OCI-LY1 (cell line): Measurements from ENCODE around the gene IL5RA.

Experiments
- H2AFZ ChIP-seq: fragments of 200-600 bp; sonication (generic), shearing (Covaris generic); 2 replicates; pipeline ENCODE4 v1.6.0; 2014; ENCODE audit warnings: antibody characterized with exemption, mild to moderate bottlenecking, low read length
- H3F3A ChIP-seq: fragments of 200-600 bp; sonication (generic), shearing (Covaris generic); 2 replicates; pipeline ENCODE4 v1.6.0; 2014; ENCODE audit warnings: mild to moderate bottlenecking, antibody characterized with exemption, low read length, moderate library complexity; ENCODE audit not compliant: insufficient read depth
- H3K27ac ChIP-seq: fragments of 200-600 bp; sonication (generic); 2 replicates; pipeline ENCODE4 v1.5.1; 2014; ENCODE audit warnings: low read length, mixed run types, mild to moderate bottlenecking, low read depth; ENCODE audit not compliant: poor library complexity, severe bottlenecking
- H3K27me3 ChIP-seq: fragments of 200-600 bp; sonication (generic); 2 replicates; pipeline ENCODE4 v1.6.0; 2014; ENCODE audit warnings: antibody characterized with exemption, mild to moderate bottlenecking, low read length, moderate library complexity; ENCODE audit not compliant: insufficient read depth
- H3K36me3 ChIP-seq: fragments of 200-600 bp; sonication (generic); 2 replicates; pipeline ENCODE4 v1.6.1; 2014; ENCODE audit warnings: mild to moderate bottlenecking, antibody characterized with exemption, low read length, moderate library complexity, mixed read lengths; ENCODE audit not compliant: insufficient read depth
- H3K4me1 ChIP-seq: fragments of 200-600 bp; sonication (generic); 2 replicates; pipeline ENCODE4 v1.5.1; 2014; ENCODE audit warnings: mild to moderate bottlenecking, low read length, moderate library complexity; ENCODE audit not compliant: insufficient read depth, severe bottlenecking
- H3K4me2 ChIP-seq: fragments of 200-600 bp; sonication (generic), shearing (Covaris generic); 2 replicates; pipeline ENCODE4 v1.6.1; 2014; ENCODE audit warnings: low read length
- H3K4me3 ChIP-seq: fragments of 200-600 bp; sonication (generic); 2 replicates; pipeline ENCODE4 v1.5.1; 2014; ENCODE audit warnings: low read length, low read depth, mild to moderate bottlenecking, mixed read lengths; ENCODE audit not compliant: poor library complexity, severe bottlenecking
- H3K79me2 ChIP-seq: fragments of 200-600 bp; shearing (Covaris generic); 2 replicates; pipeline ENCODE4 v1.6.1; 2016; ENCODE audit warnings: mixed run types, low read length, mixed read lengths; ENCODE audit not compliant: insufficient read depth
- H3K9ac ChIP-seq: fragments of 200-600 bp; sonication (generic), shearing (Covaris generic); 2 replicates; pipeline ENCODE4 v1.6.1; 2014; ENCODE audit warnings: mild to moderate bottlenecking, low read length, mixed read lengths
- H3K9me2 ChIP-seq: fragments of 200-600 bp; sonication (generic), shearing (Covaris generic); 2 replicates; pipeline ENCODE4 v1.6.1; 2014; ENCODE audit warnings: low read depth, mild to moderate bottlenecking, low read length, mixed read lengths
- H3K9me3 ChIP-seq: fragments of 200-600 bp; shearing (Covaris generic); 2 replicates; pipeline ENCODE4 v1.6.1; 2014; ENCODE audit warnings: low read length, mixed read lengths
- H4K20me1 ChIP-seq: fragments of 200-600 bp; sonication (generic), shearing (Covaris generic); 2 replicates; pipeline ENCODE4 v1.6.0; 2016; ENCODE audit warnings: mild to moderate bottlenecking, low read length; ENCODE audit not compliant: insufficient read depth
- EZH2 ChIP-seq: fragments of 200-600 bp; sonication (generic), shearing (Covaris generic); IDR thresholded peaks from 2 replicates; pipeline ENCODE4 v1.8.0; 2017; ENCODE audit warnings: borderline replicate concordance, mixed run types, mild to moderate bottlenecking, antibody characterized with exemption, low read length, moderate library complexity, mixed read lengths
- TF ChIP-seq, protein P1 (sequence below): fragments of 200-600 bp; sonication (generic), shearing (Covaris generic); IDR thresholded peaks from 2 replicates; pipeline ENCODE4 v1.5.1; 2017; ENCODE audit warnings: mild to moderate bottlenecking, antibody characterized with exemption, low read length, moderate library complexity, mixed read lengths

The IL5RA gene

DNA sequence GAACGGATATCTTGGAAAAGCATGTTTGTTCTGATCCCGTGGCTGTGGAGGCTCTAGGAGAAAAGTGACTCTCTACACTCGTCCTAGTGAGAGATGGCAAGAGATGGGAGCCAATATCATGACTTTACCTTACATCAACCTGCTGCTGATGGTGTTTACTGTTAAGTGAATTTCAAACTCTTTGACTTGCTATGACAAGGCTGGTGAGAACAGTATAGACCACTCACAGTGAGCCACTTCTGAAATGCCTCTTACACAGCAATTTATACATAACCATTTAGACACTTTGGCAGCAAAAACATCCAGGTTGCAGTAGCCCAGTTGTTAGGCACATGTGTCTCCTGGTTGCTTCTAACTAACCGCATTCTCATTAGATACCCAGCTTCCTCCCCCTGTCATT, 43.3 kb downstream of the IL5RA start:
- H3K9me3 ChIP-seq, result no peaks in the 10 kb centered on the region
- no peaks in the 10 kb centered on the region for H3K4me1 ChIP-seq
- no peaks in the 10 kb centered on the region for H3K9me2 ChIP-seq
- no peak overlapping the region for H3K4me2 ChIP-seq
- TF ChIP-seq EZH2, result no peak
- TF ChIP-seq, protein P1, sequence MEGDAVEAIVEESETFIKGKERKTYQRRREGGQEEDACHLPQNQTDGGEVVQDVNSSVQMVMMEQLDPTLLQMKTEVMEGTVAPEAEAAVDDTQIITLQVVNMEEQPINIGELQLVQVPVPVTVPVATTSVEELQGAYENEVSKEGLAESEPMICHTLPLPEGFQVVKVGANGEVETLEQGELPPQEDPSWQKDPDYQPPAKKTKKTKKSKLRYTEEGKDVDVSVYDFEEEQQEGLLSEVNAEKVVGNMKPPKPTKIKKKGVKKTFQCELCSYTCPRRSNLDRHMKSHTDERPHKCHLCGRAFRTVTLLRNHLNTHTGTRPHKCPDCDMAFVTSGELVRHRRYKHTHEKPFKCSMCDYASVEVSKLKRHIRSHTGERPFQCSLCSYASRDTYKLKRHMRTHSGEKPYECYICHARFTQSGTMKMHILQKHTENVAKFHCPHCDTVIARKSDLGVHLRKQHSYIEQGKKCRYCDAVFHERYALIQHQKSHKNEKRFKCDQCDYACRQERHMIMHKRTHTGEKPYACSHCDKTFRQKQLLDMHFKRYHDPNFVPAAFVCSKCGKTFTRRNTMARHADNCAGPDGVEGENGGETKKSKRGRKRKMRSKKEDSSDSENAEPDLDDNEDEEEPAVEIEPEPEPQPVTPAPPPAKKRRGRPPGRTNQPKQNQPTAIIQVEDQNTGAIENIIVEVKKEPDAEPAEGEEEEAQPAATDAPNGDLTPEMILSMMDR, result no peak
- H3K36me3 ChIP-seq, result no peaks in the 10 kb centered on the region
- no peaks in the 10 kb centered on the region for H3K79me2 ChIP-seq
- H3K27me3 ChIP-seq, result no peaks in the 10 kb centered on the region
- no peaks in the 10 kb centered on the region for H4K20me1 ChIP-seq
- no peak overlapping the region for H3K9ac ChIP-seq
- no peak overlapping the region for H2AFZ ChIP-seq
- no peak overlapping the region for H3K27ac ChIP-seq
- no peak overlapping the region for H3K4me3 ChIP-seq
- no peaks in the 10 kb centered on the region for H3F3A ChIP-seq

DNA sequence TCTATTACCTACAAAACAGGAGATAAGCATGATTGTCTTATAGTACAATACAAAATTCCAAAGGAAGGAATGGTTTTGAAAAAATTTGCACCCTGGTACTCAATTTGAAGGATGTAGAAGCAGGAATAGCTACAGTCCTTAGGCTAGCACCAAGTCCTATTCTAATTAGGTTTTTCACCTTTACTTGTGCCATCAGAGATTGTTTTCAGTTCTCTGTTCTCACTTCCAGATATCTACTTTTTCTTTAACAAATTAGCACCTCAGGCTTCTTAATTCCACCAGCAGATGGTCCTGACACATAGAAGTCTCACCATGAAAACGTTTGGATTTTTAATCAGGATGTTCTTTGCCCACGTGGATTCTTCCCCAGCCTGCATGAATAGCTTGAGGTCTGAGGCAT, 43.8 kb downstream of the IL5RA start:
- Histone ChIP-seq H3K9me2 (no peaks in the 10 kb centered on the region), H4K20me1 (no peaks in the 10 kb centered on the region), H3K27me3 (no peaks in the 10 kb centered on the region), H3K9me3 (no peaks in the 10 kb centered on the region), H3K27ac (no peak overlapping the region), H3F3A (no peaks in the 10 kb centered on the region), H3K36me3 (no peaks in the 10 kb centered on the region), H2AFZ (no peak overlapping the region), H3K4me1 (no peaks in the 10 kb centered on the region), H3K79me2 (no peaks in the 10 kb centered on the region), H3K4me3 (no peak overlapping the region), H3K9ac (no peak overlapping the region), H3K4me2 (no peak overlapping the region)
- TF ChIP-seq, protein P1, result no peak
- no peak for TF ChIP-seq EZH2

DNA sequence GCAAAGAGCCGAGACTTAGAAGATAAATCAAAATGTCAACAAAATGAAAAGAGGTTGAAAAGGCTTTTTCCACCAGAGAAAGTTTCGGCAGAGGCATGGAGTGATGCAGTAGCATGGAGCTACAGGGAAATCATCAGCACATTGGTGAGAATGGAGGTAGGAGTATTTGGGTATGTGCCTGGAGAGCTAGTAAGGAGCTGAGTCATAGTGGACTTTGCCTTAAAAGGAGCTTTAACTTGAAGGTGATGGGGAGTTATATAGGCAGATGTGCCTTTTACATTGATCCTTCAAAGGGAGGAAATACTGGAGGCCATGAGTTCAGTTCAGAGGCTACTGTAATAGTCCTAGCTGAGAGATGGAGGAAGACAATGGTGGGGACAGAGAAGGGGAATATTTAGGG, 44.3 kb downstream of the IL5RA start:
- Histone ChIP-seq H3K9me2 (no peaks in the 10 kb centered on the region), H3K4me1 (no peaks in the 10 kb centered on the region), H3K27ac (no peak overlapping the region), H3K4me3 (no peak overlapping the region), H3K9me3 (no peaks in the 10 kb centered on the region), H3K9ac (no peak overlapping the region), H3F3A (no peaks in the 10 kb centered on the region), H4K20me1 (no peaks in the 10 kb centered on the region), H3K4me2 (no peak overlapping the region), H3K79me2 (no peaks in the 10 kb centered on the region), H3K27me3 (no peaks in the 10 kb centered on the region), H2AFZ (no peak overlapping the region), H3K36me3 (no peaks in the 10 kb centered on the region)
- no peak for TF ChIP-seq EZH2

DNA sequence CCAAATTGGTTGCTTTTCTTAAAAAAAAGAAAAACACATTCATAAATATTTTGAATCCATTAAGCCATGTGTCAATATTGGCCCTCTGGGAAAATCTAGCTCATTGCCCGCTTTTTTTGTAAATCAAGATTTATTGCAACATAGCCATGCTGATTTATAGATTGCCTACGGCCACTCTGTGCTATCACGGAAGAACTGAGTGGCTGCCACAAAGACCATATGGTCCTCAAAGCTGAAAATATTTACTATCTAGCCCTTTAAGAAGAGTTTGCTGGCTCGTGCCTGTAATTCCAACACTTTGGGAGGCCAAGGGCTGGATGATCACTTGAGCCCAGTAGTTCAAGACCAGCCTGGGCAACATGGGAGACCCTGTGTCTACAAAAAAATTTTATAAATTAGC, 45.9 kb downstream of the IL5RA start:
- Histone ChIP-seq H3K4me1 (no peaks in the 10 kb centered on the region), H3K36me3 (no peaks in the 10 kb centered on the region), H3K27me3 (no peaks in the 10 kb centered on the region), H4K20me1 (no peaks in the 10 kb centered on the region), H3K4me3 (no peak overlapping the region), H2AFZ (no peak overlapping the region), H3K79me2 (no peaks in the 10 kb centered on the region), H3K9ac (no peak overlapping the region), H3K4me2 (no peak overlapping the region), H3K9me3 (no peaks in the 10 kb centered on the region), H3K27ac (no peak overlapping the region), H3F3A (no peaks in the 10 kb centered on the region), H3K9me2 (no peaks in the 10 kb centered on the region)
- TF ChIP-seq EZH2, result no peak
- TF ChIP-seq, protein P1, result no peak
